ENCODE measurements around the gene PMM1. TPM values are rescaled to one million over a fixed set of nuclear protein-coding genes. Genes with fewer than 3 reads are reported as not detected.

PMM1 gene
- total and polyA plus RNA-seq, 2 of the 13 experiments (the other 11 are each of a cell fraction or from before 2014, with no cell fraction given): 17.8 to 95.6 TPM

DNA sequence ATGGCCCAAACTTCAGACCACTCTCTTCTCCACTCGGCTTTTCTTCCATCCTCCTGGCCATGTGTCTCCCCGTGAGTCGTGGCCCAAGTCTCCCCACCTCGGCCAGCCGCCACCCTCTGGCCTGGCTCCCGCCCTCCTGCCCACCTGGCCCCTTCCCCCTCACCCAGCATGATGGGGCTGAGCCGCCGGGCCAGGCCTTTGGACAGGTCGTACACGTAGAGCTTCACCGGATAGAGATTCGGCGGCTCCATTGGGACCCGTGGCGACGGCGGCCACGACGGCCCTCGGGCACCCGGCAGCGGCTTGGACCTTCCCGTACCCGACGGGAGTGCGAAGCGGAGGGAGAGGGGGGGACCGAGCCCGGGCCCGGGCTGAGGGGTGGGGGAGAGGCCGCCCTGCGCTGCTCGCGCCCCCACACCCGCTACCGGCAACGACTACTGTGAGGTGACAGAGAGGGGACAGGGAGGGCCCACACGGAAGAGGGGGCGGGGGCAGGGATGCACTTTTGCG, 31.0 kb upstream of the PMM1 start, which contains the start of gene DESI1 (continued):
- peak; percentile 30; the same call in 1 of the 2 replicates for TF ChIP-seq ZNF563 (CRISPR knock-in tag; IDR thresholded peaks at IDR 0.05)
- TF ChIP-seq ZNF235 (CRISPR knock-in tag; IDR thresholded peaks at IDR 0.05; ENCODE audit: borderline replicate concordance): peak; percentile 81; the same call in 1 of the 2 replicates
- no peak for TF ChIP-seq ZFP41 (CRISPR knock-in tag; IDR thresholded peaks at IDR 0.05; ENCODE audit: borderline replicate concordance)
- no peak for TF ChIP-seq PCBP2 (optimal IDR thresholded peaks at IDR 0.05; ENCODE audit: low read depth, low read length, poor library complexity, severe bottlenecking)
- TF ChIP-seq ZNF747 (CRISPR knock-in tag; IDR thresholded peaks at IDR 0.05; ENCODE audit: borderline replicate concordance): peak; percentile 28; the same call in 1 of the 2 replicates
- TF ChIP-seq SNRNP70 (IDR thresholded peaks at IDR 0.05; ENCODE audit: low read depth, low read length): no peak
- TF ChIP-seq MXI1 (IDR thresholded peaks at IDR 0.05; ENCODE audit: borderline replicate concordance, low read depth, low read length): peak; percentile 8; the same call in 1 of the 3 replicates
- TF ChIP-seq ZFP62 (CRISPR knock-in tag; IDR thresholded peaks at IDR 0.05): no peak
- no peak for TF ChIP-seq CCDC6 (CRISPR knock-in tag; IDR thresholded peaks at IDR 0.05)
- TF ChIP-seq, protein P1, sequence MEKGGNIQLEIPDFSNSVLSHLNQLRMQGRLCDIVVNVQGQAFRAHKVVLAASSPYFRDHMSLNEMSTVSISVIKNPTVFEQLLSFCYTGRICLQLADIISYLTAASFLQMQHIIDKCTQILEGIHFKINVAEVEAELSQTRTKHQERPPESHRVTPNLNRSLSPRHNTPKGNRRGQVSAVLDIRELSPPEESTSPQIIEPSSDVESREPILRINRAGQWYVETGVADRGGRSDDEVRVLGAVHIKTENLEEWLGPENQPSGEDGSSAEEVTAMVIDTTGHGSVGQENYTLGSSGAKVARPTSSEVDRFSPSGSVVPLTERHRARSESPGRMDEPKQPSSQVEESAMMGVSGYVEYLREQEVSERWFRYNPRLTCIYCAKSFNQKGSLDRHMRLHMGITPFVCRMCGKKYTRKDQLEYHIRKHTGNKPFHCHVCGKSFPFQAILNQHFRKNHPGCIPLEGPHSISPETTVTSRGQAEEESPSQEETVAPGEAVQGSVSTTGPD (CRISPR knock-in tag; IDR thresholded peaks at IDR 0.05): no peak
- no peak for TF ChIP-seq ZNF552 (CRISPR knock-in tag; IDR thresholded peaks at IDR 0.05; ENCODE audit: borderline replicate concordance)
- 0 out of 2 replicates have a peak, but pooled peaks have one; percentile 13 for TF ChIP-seq HOXA9 (CRISPR knock-in tag; IDR thresholded peaks at IDR 0.05; ENCODE audit: borderline replicate concordance)
- TF ChIP-seq SOX13 (IDR thresholded peaks at IDR 0.05): no peak
- 0 out of 4 replicates have a peak, but pooled peaks of 1 of the 2 experiments have one; percentile 10 for TF ChIP-seq SOX13 (CRISPR knock-in tag; conservative IDR thresholded peaks at IDR 0.05 in 1 of 2, IDR thresholded peaks at IDR 0.05 in 1 of 2)
- TF ChIP-seq PITX1 (CRISPR knock-in tag; IDR thresholded peaks at IDR 0.05): no peak
- TF ChIP-seq, protein P2, sequence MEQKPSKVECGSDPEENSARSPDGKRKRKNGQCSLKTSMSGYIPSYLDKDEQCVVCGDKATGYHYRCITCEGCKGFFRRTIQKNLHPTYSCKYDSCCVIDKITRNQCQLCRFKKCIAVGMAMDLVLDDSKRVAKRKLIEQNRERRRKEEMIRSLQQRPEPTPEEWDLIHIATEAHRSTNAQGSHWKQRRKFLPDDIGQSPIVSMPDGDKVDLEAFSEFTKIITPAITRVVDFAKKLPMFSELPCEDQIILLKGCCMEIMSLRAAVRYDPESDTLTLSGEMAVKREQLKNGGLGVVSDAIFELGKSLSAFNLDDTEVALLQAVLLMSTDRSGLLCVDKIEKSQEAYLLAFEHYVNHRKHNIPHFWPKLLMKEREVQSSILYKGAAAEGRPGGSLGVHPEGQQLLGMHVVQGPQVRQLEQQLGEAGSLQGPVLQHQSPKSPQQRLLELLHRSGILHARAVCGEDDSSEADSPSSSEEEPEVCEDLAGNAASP (CRISPR knock-in tag; IDR thresholded peaks at IDR 0.05; ENCODE audit: borderline replicate concordance): peak; percentile 36; the same call in 1 of the 2 replicates
- no peak for TF ChIP-seq ZNF44 (CRISPR knock-in tag; IDR thresholded peaks at IDR 0.05)
- TF ChIP-seq, protein P3, sequence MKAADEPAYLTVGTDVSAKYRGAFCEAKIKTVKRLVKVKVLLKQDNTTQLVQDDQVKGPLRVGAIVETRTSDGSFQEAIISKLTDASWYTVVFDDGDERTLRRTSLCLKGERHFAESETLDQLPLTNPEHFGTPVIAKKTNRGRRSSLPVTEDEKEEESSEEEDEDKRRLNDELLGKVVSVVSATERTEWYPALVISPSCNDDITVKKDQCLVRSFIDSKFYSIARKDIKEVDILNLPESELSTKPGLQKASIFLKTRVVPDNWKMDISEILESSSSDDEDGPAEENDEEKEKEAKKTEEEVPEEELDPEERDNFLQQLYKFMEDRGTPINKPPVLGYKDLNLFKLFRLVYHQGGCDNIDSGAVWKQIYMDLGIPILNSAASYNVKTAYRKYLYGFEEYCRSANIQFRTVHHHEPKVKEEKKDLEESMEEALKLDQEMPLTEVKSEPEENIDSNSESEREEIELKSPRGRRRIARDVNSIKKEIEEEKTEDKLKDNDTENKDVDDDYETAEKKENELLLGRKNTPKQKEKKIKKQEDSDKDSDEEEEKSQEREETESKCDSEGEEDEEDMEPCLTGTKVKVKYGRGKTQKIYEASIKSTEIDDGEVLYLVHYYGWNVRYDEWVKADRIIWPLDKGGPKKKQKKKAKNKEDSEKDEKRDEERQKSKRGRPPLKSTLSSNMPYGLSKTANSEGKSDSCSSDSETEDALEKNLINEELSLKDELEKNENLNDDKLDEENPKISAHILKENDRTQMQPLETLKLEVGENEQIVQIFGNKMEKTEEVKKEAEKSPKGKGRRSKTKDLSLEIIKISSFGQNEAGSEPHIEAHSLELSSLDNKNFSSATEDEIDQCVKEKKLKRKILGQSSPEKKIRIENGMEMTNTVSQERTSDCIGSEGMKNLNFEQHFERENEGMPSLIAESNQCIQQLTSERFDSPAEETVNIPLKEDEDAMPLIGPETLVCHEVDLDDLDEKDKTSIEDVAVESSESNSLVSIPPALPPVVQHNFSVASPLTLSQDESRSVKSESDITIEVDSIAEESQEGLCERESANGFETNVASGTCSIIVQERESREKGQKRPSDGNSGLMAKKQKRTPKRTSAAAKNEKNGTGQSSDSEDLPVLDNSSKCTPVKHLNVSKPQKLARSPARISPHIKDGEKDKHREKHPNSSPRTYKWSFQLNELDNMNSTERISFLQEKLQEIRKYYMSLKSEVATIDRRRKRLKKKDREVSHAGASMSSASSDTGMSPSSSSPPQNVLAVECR (CRISPR knock-in tag; IDR thresholded peaks at IDR 0.05; ENCODE audit: borderline replicate concordance): peak; percentile 69; the same call in 1 of the 2 replicates
- TF ChIP-seq ZNF879 (CRISPR knock-in tag; IDR thresholded peaks at IDR 0.05): peak; percentile 31; the same call in 1 of the 2 replicates
- TF ChIP-seq KLF13 (CRISPR knock-in tag; IDR thresholded peaks at IDR 0.05): peak; percentile 28; the same call in 1 of the 2 replicates
- TF ChIP-seq KDM1A (CRISPR knock-in tag; IDR thresholded peaks at IDR 0.05): no peak
- no peak for TF ChIP-seq MATR3 (CRISPR knock-in tag; IDR thresholded peaks at IDR 0.05)
- TF ChIP-seq SYNCRIP (IDR thresholded peaks at IDR 0.05; ENCODE audit: insufficient read depth, low read depth, low read length): no peak

Data from HepG2 (cell line).